ENCODE results near the gene SULT1C4. TPM values are rescaled to one million over a fixed set of nuclear protein-coding genes. Genes with fewer than 3 reads are reported as not detected.

SULT1C4 gene
- polyA plus RNA-seq, 1 donor from 2014 or later = not detected

DNA sequence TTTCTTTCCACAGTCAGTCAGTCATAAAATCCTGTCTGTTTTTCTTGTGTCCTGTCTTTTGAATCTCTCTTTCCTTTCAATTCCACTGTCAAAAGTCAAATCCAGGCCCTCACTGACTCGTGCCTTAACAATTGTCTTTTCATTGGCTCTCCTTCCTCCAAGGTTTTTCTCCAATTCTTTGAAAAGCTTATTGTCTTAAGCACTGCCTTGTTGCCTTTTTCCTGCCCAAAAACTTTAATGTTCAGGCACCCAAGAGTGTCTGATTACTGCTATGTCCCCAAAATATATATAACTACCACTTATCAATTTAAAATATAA is 13.9 kb upstream of the SULT1C4 start:
- Histone ChIP-seq H3K9me2 (ENCODE audit: insufficient read depth, low read length) (no peaks in the 10 kb centered on the region), H4K20me1 (ENCODE audit: insufficient read depth) (no peaks in the 10 kb centered on the region), H3K4me3 (ENCODE audit: low read length) (no peak overlapping the region), H3K79me2 (replicated peaks; ENCODE audit: insufficient read depth, low read length) (no peaks in the 10 kb centered on the region), H3K4me2 (ENCODE audit: low read length) (no peak overlapping the region), H3K9me3 (ENCODE audit: low read length) (no peaks in the 10 kb centered on the region), H3K9ac (ENCODE audit: low read length) (no peak overlapping the region), H3F3A (ENCODE audit: insufficient read depth, low read length, poor library complexity, severe bottlenecking) (no peaks in the 10 kb centered on the region), H3K27ac (ENCODE audit: low read length) (no peak overlapping the region), H3K27me3 (ENCODE audit: insufficient read depth, low read depth, low read length) (no peaks in the 10 kb centered on the region), H2AFZ (ENCODE audit: low read depth, low read length) (no peak overlapping the region), H3K36me3 (ENCODE audit: insufficient read depth, low read length) (no peaks in the 10 kb centered on the region)
- no peak for TF ChIP-seq SMC3 (conservative IDR thresholded peaks at IDR 0.05; ENCODE audit: poor library complexity)
- TF ChIP-seq TAF1 (IDR thresholded peaks at IDR 0.05; ENCODE audit: low read depth) = no peak
- TF ChIP-seq, protein P1, sequence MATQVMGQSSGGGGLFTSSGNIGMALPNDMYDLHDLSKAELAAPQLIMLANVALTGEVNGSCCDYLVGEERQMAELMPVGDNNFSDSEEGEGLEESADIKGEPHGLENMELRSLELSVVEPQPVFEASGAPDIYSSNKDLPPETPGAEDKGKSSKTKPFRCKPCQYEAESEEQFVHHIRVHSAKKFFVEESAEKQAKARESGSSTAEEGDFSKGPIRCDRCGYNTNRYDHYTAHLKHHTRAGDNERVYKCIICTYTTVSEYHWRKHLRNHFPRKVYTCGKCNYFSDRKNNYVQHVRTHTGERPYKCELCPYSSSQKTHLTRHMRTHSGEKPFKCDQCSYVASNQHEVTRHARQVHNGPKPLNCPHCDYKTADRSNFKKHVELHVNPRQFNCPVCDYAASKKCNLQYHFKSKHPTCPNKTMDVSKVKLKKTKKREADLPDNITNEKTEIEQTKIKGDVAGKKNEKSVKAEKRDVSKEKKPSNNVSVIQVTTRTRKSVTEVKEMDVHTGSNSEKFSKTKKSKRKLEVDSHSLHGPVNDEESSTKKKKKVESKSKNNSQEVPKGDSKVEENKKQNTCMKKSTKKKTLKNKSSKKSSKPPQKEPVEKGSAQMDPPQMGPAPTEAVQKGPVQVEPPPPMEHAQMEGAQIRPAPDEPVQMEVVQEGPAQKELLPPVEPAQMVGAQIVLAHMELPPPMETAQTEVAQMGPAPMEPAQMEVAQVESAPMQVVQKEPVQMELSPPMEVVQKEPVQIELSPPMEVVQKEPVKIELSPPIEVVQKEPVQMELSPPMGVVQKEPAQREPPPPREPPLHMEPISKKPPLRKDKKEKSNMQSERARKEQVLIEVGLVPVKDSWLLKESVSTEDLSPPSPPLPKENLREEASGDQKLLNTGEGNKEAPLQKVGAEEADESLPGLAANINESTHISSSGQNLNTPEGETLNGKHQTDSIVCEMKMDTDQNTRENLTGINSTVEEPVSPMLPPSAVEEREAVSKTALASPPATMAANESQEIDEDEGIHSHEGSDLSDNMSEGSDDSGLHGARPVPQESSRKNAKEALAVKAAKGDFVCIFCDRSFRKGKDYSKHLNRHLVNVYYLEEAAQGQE (IDR thresholded peaks at IDR 0.05; ENCODE audit: borderline replicate concordance) = no peak
- no peak for TF ChIP-seq EP300 (conservative IDR thresholded peaks at IDR 0.05; ENCODE audit: poor library complexity, severe bottlenecking)
- no peak for TF ChIP-seq RAD21 (conservative IDR thresholded peaks at IDR 0.05)
- TF ChIP-seq, protein P2, sequence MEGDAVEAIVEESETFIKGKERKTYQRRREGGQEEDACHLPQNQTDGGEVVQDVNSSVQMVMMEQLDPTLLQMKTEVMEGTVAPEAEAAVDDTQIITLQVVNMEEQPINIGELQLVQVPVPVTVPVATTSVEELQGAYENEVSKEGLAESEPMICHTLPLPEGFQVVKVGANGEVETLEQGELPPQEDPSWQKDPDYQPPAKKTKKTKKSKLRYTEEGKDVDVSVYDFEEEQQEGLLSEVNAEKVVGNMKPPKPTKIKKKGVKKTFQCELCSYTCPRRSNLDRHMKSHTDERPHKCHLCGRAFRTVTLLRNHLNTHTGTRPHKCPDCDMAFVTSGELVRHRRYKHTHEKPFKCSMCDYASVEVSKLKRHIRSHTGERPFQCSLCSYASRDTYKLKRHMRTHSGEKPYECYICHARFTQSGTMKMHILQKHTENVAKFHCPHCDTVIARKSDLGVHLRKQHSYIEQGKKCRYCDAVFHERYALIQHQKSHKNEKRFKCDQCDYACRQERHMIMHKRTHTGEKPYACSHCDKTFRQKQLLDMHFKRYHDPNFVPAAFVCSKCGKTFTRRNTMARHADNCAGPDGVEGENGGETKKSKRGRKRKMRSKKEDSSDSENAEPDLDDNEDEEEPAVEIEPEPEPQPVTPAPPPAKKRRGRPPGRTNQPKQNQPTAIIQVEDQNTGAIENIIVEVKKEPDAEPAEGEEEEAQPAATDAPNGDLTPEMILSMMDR (IDR thresholded peaks at IDR 0.05; ENCODE audit: poor library complexity, severe bottlenecking) = no peak
- no peak for TF ChIP-seq POLR2AphosphoS5 (IDR thresholded peaks at IDR 0.05)
- no peak for TF ChIP-seq MXI1 (conservative IDR thresholded peaks at IDR 0.05; ENCODE audit: poor library complexity, severe bottlenecking)
- no peak for TF ChIP-seq EZH2 (IDR thresholded peaks at IDR 0.05; ENCODE audit: borderline replicate concordance, insufficient read depth, low read length, poor library complexity, severe bottlenecking)

DNA sequence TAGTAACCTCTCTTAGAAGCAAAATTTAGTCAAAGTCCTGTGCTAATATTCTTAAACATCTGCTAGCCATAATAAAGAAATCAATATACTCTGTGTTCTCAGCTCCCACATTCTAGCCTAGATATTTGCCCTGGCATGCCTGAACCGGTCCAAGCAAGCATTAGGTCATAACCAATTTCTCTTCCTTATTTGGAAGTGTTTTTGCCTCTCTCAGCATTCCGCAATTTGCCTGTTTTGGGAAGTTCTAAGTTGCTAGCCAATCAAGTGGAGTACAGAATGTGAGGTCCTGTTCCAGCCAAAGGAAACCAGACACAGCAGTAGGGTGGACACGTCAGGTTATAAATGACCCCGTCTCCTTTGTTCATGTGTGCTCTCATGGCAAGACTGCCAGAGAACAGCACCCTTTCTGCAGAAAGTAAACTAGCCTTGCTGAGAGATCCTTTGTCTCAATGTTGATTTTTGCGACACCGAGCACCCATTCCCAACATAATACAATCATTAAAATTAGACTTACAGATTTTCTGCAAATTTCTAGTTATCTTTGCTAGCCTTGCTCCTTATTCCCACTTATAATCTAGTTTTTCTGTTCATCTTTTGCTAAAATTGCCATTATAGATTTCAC is 13.0 kb upstream of the SULT1C4 start:
- Histone ChIP-seq H3K36me3 (ENCODE audit: insufficient read depth, low read length) (no peaks in the 10 kb centered on the region), H3K9me3 (ENCODE audit: low read length) (no peaks in the 10 kb centered on the region), H2AFZ (ENCODE audit: low read depth, low read length) (no peak overlapping the region), H3K9ac (ENCODE audit: low read length) (no peak overlapping the region), H3K79me2 (replicated peaks; ENCODE audit: insufficient read depth, low read length) (no peaks in the 10 kb centered on the region), H4K20me1 (ENCODE audit: insufficient read depth) (no peaks in the 10 kb centered on the region), H3K9me2 (ENCODE audit: insufficient read depth, low read length) (no peaks in the 10 kb centered on the region), H3K27ac (ENCODE audit: low read length) (no peak overlapping the region), H3K27me3 (ENCODE audit: insufficient read depth, low read depth, low read length) (no peaks in the 10 kb centered on the region), H3K4me2 (ENCODE audit: low read length) (no peak overlapping the region), H3F3A (ENCODE audit: insufficient read depth, low read length, poor library complexity, severe bottlenecking) (no peaks in the 10 kb centered on the region), H3K4me3 (ENCODE audit: low read length) (no peak overlapping the region)
- TF ChIP-seq EP300 (conservative IDR thresholded peaks at IDR 0.05; ENCODE audit: poor library complexity, severe bottlenecking) (no peak), MXI1 (conservative IDR thresholded peaks at IDR 0.05; ENCODE audit: poor library complexity, severe bottlenecking) (no peak), TAF1 (IDR thresholded peaks at IDR 0.05; ENCODE audit: low read depth) (no peak), POLR2AphosphoS5 (IDR thresholded peaks at IDR 0.05) (no peak), EZH2 (IDR thresholded peaks at IDR 0.05; ENCODE audit: borderline replicate concordance, insufficient read depth, low read length, poor library complexity, severe bottlenecking) (no peak), RAD21 (conservative IDR thresholded peaks at IDR 0.05) (no peak), SMC3 (conservative IDR thresholded peaks at IDR 0.05; ENCODE audit: poor library complexity) (no peak)
- TF ChIP-seq, protein P2 (IDR thresholded peaks at IDR 0.05; ENCODE audit: poor library complexity, severe bottlenecking) = no peak
- TF ChIP-seq, protein P1 (IDR thresholded peaks at IDR 0.05; ENCODE audit: borderline replicate concordance) = no peak

Measured in neural cell (in vitro differentiated cells).